Endothelial cell of umbilical vein (primary cell): ENCODE measurements around the gene SUCLG2. TPM values are rescaled to one million over a fixed set of nuclear protein-coding genes. Genes with fewer than 3 reads are reported as not detected.

Source experiments
- BruUV-seq: library from RNA; stranded (reverse); fragments of 400-500 nt; replicated peaks from 2 replicates; lab custom pipeline; 2021; lab: Mats Ljungman, UMichigan
- CTCF ChIA-PET: fragments of 300-600, 350-600 bp; sonication (Branson Sonifier 250); formaldehyde crosslinking; loops from one replicate; lab custom pipeline; 2021; ENCODE audit warnings: antibody characterized with exemption, inconsistent platforms; lab: Charles Lee
- POLR2A ChIA-PET: fragments of 300-600, 350-600 bp; sonication (Branson Sonifier 250); formaldehyde crosslinking; loops from one replicate; lab custom pipeline; 2021; ENCODE audit warnings: antibody characterized with exemption, inconsistent platforms; lab: Charles Lee
- DNase-seq: peaks from one replicate; pipeline ENCODE4 v3.0.0-alpha.2; 2011; ENCODE audit warnings: low read depth, low spot score
- FAIRE-seq: peaks from 2 replicates; lab custom pipeline; 2011; peaks lifted over from hg19 to GRCh38; lab: Jason Lieb, UNC
- H2AFZ ChIP-seq: 2 replicates; pipeline ENCODE4 v1.6.0; 2012; ENCODE audit warnings: low read depth, low read length, control low read depth, inconsistent platforms
- H3K27ac ChIP-seq: 2 replicates; pipeline ENCODE4 v1.5.1; 2011; ENCODE audit warnings: low read depth, mild to moderate bottlenecking, control low read depth, low read length, moderate library complexity; ENCODE audit not compliant: insufficient read depth
- H3K27me3 ChIP-seq, 2 experiments: 2 replicates each; pipeline versions ENCODE4 v1.6.0 to v1.6.1; 2011; ENCODE audit warnings: low read length in 2 of 2, mixed read lengths in 1 of 2; ENCODE audit not compliant: control insufficient read depth in 2 of 2, insufficient read depth in 2 of 2
- H3K36me3 ChIP-seq, 2 experiments: 2 replicates in 1 of 2; 3 replicates in 1 of 2; pipeline ENCODE4 v1.5.1; 2011; ENCODE audit warnings: low read length in 2 of 2, mild to moderate bottlenecking in 1 of 2, moderate library complexity in 1 of 2; ENCODE audit not compliant: control insufficient read depth in 2 of 2, insufficient read depth in 2 of 2; ENCODE audit errors: extremely low read depth in 1 of 2
- H3K4me1 ChIP-seq: 3 replicates; pipeline ENCODE4 v1.5.1; 2011; ENCODE audit warnings: mild to moderate bottlenecking, low read length; ENCODE audit not compliant: control insufficient read depth, insufficient read depth; ENCODE audit errors: extremely low read depth
- H3K4me2 ChIP-seq: 2 replicates; pipeline ENCODE4 v1.6.1; 2011; ENCODE audit warnings: low read length, control low read depth, mixed read lengths; ENCODE audit not compliant: insufficient read depth
- H3K4me3 ChIP-seq, 3 experiments: fragments of 200-600 bp in 1 of 3; sonication (generic), shearing (Covaris generic) in 1 of 3; replicated peaks in 1 of 3; 2 replicates each; pipeline ENCODE4 v1.5.1; 2011 to 2016; ENCODE audit warnings: control low read depth in 3 of 3, low read length in 3 of 3, mild to moderate bottlenecking in 2 of 3, inconsistent platforms in 1 of 3, low read depth in 1 of 3, moderate library complexity in 1 of 3; ENCODE audit not compliant: insufficient read depth in 1 of 3
- H3K79me2 ChIP-seq: 2 replicates; pipeline ENCODE4 v1.6.0; 2012; ENCODE audit warnings: low read length, inconsistent platforms; ENCODE audit not compliant: control insufficient read depth, insufficient read depth
- H3K9ac ChIP-seq: replicated peaks from 2 replicates; pipeline ENCODE3; 2011; ENCODE audit warnings: low read length, control low read depth; ENCODE audit not compliant: insufficient read depth; ENCODE audit errors: extremely low read depth
- H3K9me1 ChIP-seq: replicated peaks from 3 replicates; pipeline ENCODE4 v1.6.0; 2011; ENCODE audit warnings: mild to moderate bottlenecking, low read length; ENCODE audit not compliant: control insufficient read depth, insufficient read depth; ENCODE audit errors: extremely low read depth
- H3K9me3 ChIP-seq: replicated peaks from 2 replicates; pipeline ENCODE4 v1.5.1; 2012; ENCODE audit warnings: low read length, inconsistent platforms; ENCODE audit not compliant: control insufficient read depth, insufficient read depth
- H4K20me1 ChIP-seq: replicated peaks from 2 replicates; pipeline ENCODE3; 2011; ENCODE audit warnings: mild to moderate bottlenecking, low read length; ENCODE audit not compliant: control insufficient read depth, insufficient read depth; ENCODE audit errors: extremely low read depth
- EZH2 ChIP-seq: IDR thresholded peaks from 2 replicates; pipeline ENCODE4 v1.6.1; 2012; ENCODE audit warnings: borderline replicate concordance, low read depth, mild to moderate bottlenecking, moderate library complexity, low read length, inconsistent platforms; ENCODE audit not compliant: severe bottlenecking
- FOS ChIP-seq: IDR thresholded peaks from 2 replicates; pipeline ENCODE4 v1.6.1; 2011; ENCODE audit warnings: mild to moderate bottlenecking, low read length, moderate library complexity, borderline replicate concordance; ENCODE audit not compliant: insufficient read depth
- GATA2 ChIP-seq: IDR thresholded peaks from 2 replicates; pipeline ENCODE4 v1.7.0; 2011; ENCODE audit warnings: low read depth, mild to moderate bottlenecking, moderate library complexity, mixed read lengths, low read length; ENCODE audit not compliant: insufficient read length, insufficient read depth
- JUN ChIP-seq: IDR thresholded peaks from 2 replicates; pipeline ENCODE4 v1.6.1; 2011; ENCODE audit warnings: borderline replicate concordance, low read depth; ENCODE audit not compliant: insufficient read length, insufficient read depth
- MYC ChIP-seq: IDR thresholded peaks from one replicate; pipeline ENCODE4 v1.6.1; 2011; ENCODE audit warnings: mild to moderate bottlenecking, low read depth, low read length
- POLR2A ChIP-seq: IDR thresholded peaks from 2 replicates; pipeline ENCODE4 v1.6.1; 2012; ENCODE audit warnings: low read depth, mild to moderate bottlenecking, control low read depth, low read length
- POLR2AphosphoS5 ChIP-seq: IDR thresholded peaks from 2 replicates; pipeline ENCODE4 v1.6.1; 2012; ENCODE audit warnings: low read depth, mild to moderate bottlenecking, control low read depth, low read length, moderate library complexity; ENCODE audit not compliant: insufficient read depth
- dilution Hi-C: fragments of 300-500 bp; cut with MboI; formaldehyde crosslinking; loops from one replicate; pipeline ENCODE4 v1.15.0; 2019; ENCODE audit warnings: low sequenced_read_pairs; ENCODE audit not compliant: extremely low pct_ligation_motif_present
- intact Hi-C: fragments of 100-400 bp; cut with micrococcal nuclease; formaldehyde crosslinking; loops from one replicate; pipeline ENCODE4 v1.10.0; 2022
- polyA plus RNA-seq, 4 experiments: library from polyadenylated mRNA; depleted of rRNA in 3 of 4; stranded (reverse) in 3 of 4; unstranded in 1 of 4; fragments of >200 nt; gene quantifications; 2 replicates each; pipeline versions ENCODE4 v1.2.1 to v1.2.3, GENCODE V29; 2011 to 2012; ENCODE audit warnings: missing spikeins in 1 of 4
- total RNA-seq: library from RNA; stranded (reverse); gene quantifications from 2 replicates; pipeline ENCODE4 v1.2.3, GENCODE V29; 2021
- TF ChIP-seq, protein P1 (sequence below), 2 donors: IDR thresholded peaks; 1 replicate in 1 of 2; 2 replicates in 1 of 2; pipeline ENCODE4 v1.5.1; 2011; ENCODE audit warnings: low read length in 2 of 2, mild to moderate bottlenecking in 2 of 2, moderate library complexity in 2 of 2, control low read depth in 1 of 2, inconsistent platforms in 1 of 2, low read depth in 1 of 2; ENCODE audit not compliant: insufficient read depth in 1 of 2; ENCODE audit errors: extremely low read depth in 1 of 2
- TF ChIP-seq, protein P2 (sequence below): IDR thresholded peaks from 2 replicates; pipeline ENCODE4 v1.6.1; 2011; ENCODE audit not compliant: insufficient read depth, insufficient read length

Gene SUCLG2
- total and polyA plus RNA-seq, 2 donors (not counting 3 experiments of a cell fraction or from before 2014, with no cell fraction given) = 8.1 to 38.3 TPM

DNA sequence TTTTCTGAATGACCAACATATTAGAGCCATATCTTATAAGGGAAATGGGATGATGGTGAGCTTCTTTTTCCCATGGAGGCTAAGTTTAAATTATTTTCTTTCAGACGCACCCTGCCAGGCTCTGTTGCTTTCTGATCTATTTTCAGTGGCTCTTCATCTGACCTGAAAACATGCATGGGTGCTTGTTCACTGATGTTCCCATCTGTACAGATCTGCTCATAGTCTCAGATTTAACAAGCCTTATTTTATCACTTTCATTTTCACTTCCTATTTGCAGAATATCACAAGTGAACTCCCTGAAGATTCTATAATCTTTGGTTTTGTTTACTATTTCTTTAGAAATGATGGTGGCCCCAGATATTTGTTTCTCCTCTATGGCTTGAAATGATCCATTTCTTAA, 31.1 kb upstream of the SUCLG2 start:
- intact Hi-C loops (no loop called here), dilution Hi-C loops (no loop called here)
- H3K36me3 ChIP-seq = no peaks in the 10 kb centered on the region
- H3K79me2 ChIP-seq = no peaks in the 10 kb centered on the region
- no peaks in the 10 kb centered on the region for H4K20me1 ChIP-seq
- H3K4me3 ChIP-seq = no peak overlapping the region
- no peaks in the 10 kb centered on the region for H3K9me3 ChIP-seq
- H3K27me3 ChIP-seq = no peaks in the 10 kb centered on the region
- no peak for FAIRE-seq
- H3K9me1 ChIP-seq = no peaks in the 10 kb centered on the region
- H3K27ac ChIP-seq = no peak overlapping the region
- no peaks in the 10 kb centered on the region for H3K4me1 ChIP-seq
- no peak overlapping the region for H2AFZ ChIP-seq
- H3K9ac ChIP-seq = no peak overlapping the region
- H3K4me2 ChIP-seq = no peak overlapping the region
- POLR2A ChIA-PET = no interaction called here
- CTCF ChIA-PET = no interaction called here
- no peak for TF ChIP-seq JUN
- TF ChIP-seq, protein P1, sequence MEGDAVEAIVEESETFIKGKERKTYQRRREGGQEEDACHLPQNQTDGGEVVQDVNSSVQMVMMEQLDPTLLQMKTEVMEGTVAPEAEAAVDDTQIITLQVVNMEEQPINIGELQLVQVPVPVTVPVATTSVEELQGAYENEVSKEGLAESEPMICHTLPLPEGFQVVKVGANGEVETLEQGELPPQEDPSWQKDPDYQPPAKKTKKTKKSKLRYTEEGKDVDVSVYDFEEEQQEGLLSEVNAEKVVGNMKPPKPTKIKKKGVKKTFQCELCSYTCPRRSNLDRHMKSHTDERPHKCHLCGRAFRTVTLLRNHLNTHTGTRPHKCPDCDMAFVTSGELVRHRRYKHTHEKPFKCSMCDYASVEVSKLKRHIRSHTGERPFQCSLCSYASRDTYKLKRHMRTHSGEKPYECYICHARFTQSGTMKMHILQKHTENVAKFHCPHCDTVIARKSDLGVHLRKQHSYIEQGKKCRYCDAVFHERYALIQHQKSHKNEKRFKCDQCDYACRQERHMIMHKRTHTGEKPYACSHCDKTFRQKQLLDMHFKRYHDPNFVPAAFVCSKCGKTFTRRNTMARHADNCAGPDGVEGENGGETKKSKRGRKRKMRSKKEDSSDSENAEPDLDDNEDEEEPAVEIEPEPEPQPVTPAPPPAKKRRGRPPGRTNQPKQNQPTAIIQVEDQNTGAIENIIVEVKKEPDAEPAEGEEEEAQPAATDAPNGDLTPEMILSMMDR (IDR thresholded peaks at IDR 0.05; ENCODE audit: extremely low read depth in 1 of 2, insufficient read depth in 1 of 2, low read depth in 1 of 2, low read length in 2 of 2) = no peak
- TF ChIP-seq GATA2 = no peak
- TF ChIP-seq POLR2AphosphoS5 = no peak
- TF ChIP-seq POLR2A = no peak
- no peak for TF ChIP-seq MYC
- no peak for TF ChIP-seq FOS
- TF ChIP-seq EZH2 = no peak
- TF ChIP-seq, protein P2, sequence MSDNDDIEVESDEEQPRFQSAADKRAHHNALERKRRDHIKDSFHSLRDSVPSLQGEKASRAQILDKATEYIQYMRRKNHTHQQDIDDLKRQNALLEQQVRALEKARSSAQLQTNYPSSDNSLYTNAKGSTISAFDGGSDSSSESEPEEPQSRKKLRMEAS = no peak
- BruUV-seq = no TSS peak
- no peak for DNase-seq
